H9 (cell line): ENCODE results near the gene CLN3. TPM values are rescaled to one million over a fixed set of nuclear protein-coding genes. Genes with fewer than 3 reads are reported as not detected.

ENCODE experiments used
- DNase-seq: peaks from one replicate; pipeline ENCODE4 v3.0.0-alpha.2; 2017
- H2AFZ ChIP-seq: one replicate; pipeline ENCODE4 v1.6.1; 2013; ENCODE audit warnings: mild to moderate bottlenecking, low read length, control low read depth, moderate library complexity
- H2AK5ac ChIP-seq: 2 replicates; pipeline ENCODE4 v1.6.1; 2013; ENCODE audit warnings: low read length, control low read depth, mixed read lengths; ENCODE audit not compliant: insufficient read length
- H2BK120ac ChIP-seq: one replicate; pipeline ENCODE4 v1.6.1; 2013; ENCODE audit warnings: low read depth, mild to moderate bottlenecking, low read length, control low read depth, inconsistent platforms; ENCODE audit not compliant: poor library complexity, severe bottlenecking
- H2BK12ac ChIP-seq: 2 replicates; pipeline ENCODE4 v1.6.1; 2013; ENCODE audit warnings: low read length, control low read depth, mixed read lengths, low read depth; ENCODE audit not compliant: insufficient read length
- H2BK15ac ChIP-seq: 2 replicates; pipeline ENCODE4 v1.6.1; 2013; ENCODE audit warnings: low read depth, low read length, control low read depth
- H2BK20ac ChIP-seq: one replicate; pipeline ENCODE4 v1.6.1; 2013; ENCODE audit warnings: low read depth, mild to moderate bottlenecking, low read length, control low read depth, inconsistent platforms; ENCODE audit not compliant: poor library complexity, severe bottlenecking
- H2BK5ac ChIP-seq: 2 replicates; pipeline ENCODE4 v1.6.1; 2013; ENCODE audit warnings: low read length, control low read depth, mixed read lengths; ENCODE audit not compliant: insufficient read length
- H3K14ac ChIP-seq: 2 replicates; pipeline ENCODE4 v1.6.1; 2013; ENCODE audit warnings: low read length, control low read depth; ENCODE audit not compliant: insufficient read depth
- H3K18ac ChIP-seq: 2 replicates; pipeline ENCODE4 v1.6.1; 2013; ENCODE audit warnings: low read depth, mild to moderate bottlenecking, mixed read lengths, low read length, control low read depth; ENCODE audit not compliant: insufficient read length
- H3K23ac ChIP-seq: 2 replicates; pipeline ENCODE4 v1.6.1; 2013; ENCODE audit warnings: low read length, control low read depth, mixed read lengths, low read depth; ENCODE audit not compliant: insufficient read length
- H3K23me2 ChIP-seq: 2 replicates; pipeline ENCODE4 v1.6.1; 2013; ENCODE audit warnings: low read depth, mild to moderate bottlenecking, mixed read lengths, low read length, control low read depth; ENCODE audit not compliant: insufficient read length, poor library complexity, severe bottlenecking
- H3K27ac ChIP-seq: 2 replicates; pipeline ENCODE4 v1.5.1; 2013; ENCODE audit warnings: low read length, control low read depth, mixed read lengths, low read depth; ENCODE audit not compliant: insufficient read length
- H3K27me3 ChIP-seq: 2 replicates; pipeline ENCODE4 v1.6.1; 2013; ENCODE audit warnings: low read length, control low read depth, inconsistent platforms; ENCODE audit not compliant: insufficient read depth
- H3K4ac ChIP-seq: 2 replicates; pipeline ENCODE4 v1.6.1; 2013; ENCODE audit warnings: low read depth, mild to moderate bottlenecking, control low read depth, inconsistent platforms, low read length, moderate library complexity
- H3K4me1 ChIP-seq: 2 replicates; pipeline ENCODE4 v1.6.1; 2013; ENCODE audit warnings: low read length, control low read depth, inconsistent platforms; ENCODE audit not compliant: insufficient read depth
- H3K4me2 ChIP-seq: 2 replicates; pipeline ENCODE4 v1.6.1; 2013; ENCODE audit warnings: low read length, control low read depth, mixed read lengths; ENCODE audit not compliant: insufficient read length, insufficient read depth
- H3K56ac ChIP-seq: 2 replicates; pipeline ENCODE4 v1.6.1; 2013; ENCODE audit warnings: low read depth, mild to moderate bottlenecking, mixed read lengths, low read length, control low read depth; ENCODE audit not compliant: insufficient read length
- H3K79me1 ChIP-seq: 2 replicates; pipeline ENCODE4 v1.6.1; 2013; ENCODE audit warnings: low read depth, mild to moderate bottlenecking, moderate library complexity, low read length, control low read depth, inconsistent platforms; ENCODE audit not compliant: insufficient read depth, poor library complexity, severe bottlenecking
- H3K79me2 ChIP-seq: 2 replicates; pipeline ENCODE4 v1.6.1; 2013; ENCODE audit warnings: low read length, control low read depth, inconsistent platforms; ENCODE audit not compliant: insufficient read depth
- H3K9ac ChIP-seq: 2 replicates; pipeline ENCODE4 v1.6.1; 2013; ENCODE audit warnings: low read length, control low read depth, mixed read lengths; ENCODE audit not compliant: insufficient read length; ENCODE audit errors: extremely low read depth
- H3K9me3 ChIP-seq: one replicate; pipeline ENCODE4 v1.6.1; 2013; ENCODE audit warnings: low read depth, low read length, inconsistent platforms; ENCODE audit not compliant: control insufficient read depth
- H3T11ph ChIP-seq: one replicate; pipeline ENCODE4 v1.6.1; 2013; ENCODE audit warnings: mild to moderate bottlenecking, low read length, control low read depth, inconsistent platforms
- H4K20me1 ChIP-seq: one replicate; pipeline ENCODE4 v1.6.1; 2013; ENCODE audit not compliant: control insufficient read depth, insufficient read length, insufficient read depth
- H4K5ac ChIP-seq: 2 replicates; pipeline ENCODE4 v1.6.1; 2013; ENCODE audit warnings: low read depth, mild to moderate bottlenecking, mixed read lengths, low read length, control low read depth; ENCODE audit not compliant: insufficient read length
- H4K8ac ChIP-seq: replicated peaks from 2 replicates; pipeline ENCODE4 v1.6.1; 2013; ENCODE audit warnings: low read length, control low read depth, mixed read lengths, low read depth; ENCODE audit not compliant: insufficient read length
- H4K91ac ChIP-seq: 2 replicates; pipeline ENCODE4 v1.6.1; 2013; ENCODE audit warnings: low read depth, mild to moderate bottlenecking, moderate library complexity, mixed read lengths, low read length, control low read depth; ENCODE audit not compliant: insufficient read length
- H3K27ac Mint-ChIP-seq, 3 experiments: 2 replicates in 2 of 3; 3 replicates in 1 of 3; pipeline ENCODE4 v1.8.0; 2020 to 2021; ENCODE audit warnings: mixed read lengths in 3 of 3, mild to moderate bottlenecking in 1 of 3, moderate library complexity in 1 of 3
- H3K27me3 Mint-ChIP-seq: 2 replicates; pipeline ENCODE4 v1.8.0; 2021; ENCODE audit warnings: low read depth, mild to moderate bottlenecking, moderate library complexity, mixed read lengths
- H3K36me3 Mint-ChIP-seq, 3 experiments: 2 replicates in 2 of 3; 3 replicates in 1 of 3; pipeline ENCODE4 v1.8.0; 2020 to 2021; ENCODE audit warnings: low read depth in 3 of 3, mixed read lengths in 3 of 3; ENCODE audit not compliant: insufficient read depth in 1 of 3
- H3K4me1 Mint-ChIP-seq, 2 experiments: 2 replicates each; pipeline ENCODE4 v1.8.0; 2020; ENCODE audit warnings: mixed read lengths in 2 of 2
- H3K4me3 Mint-ChIP-seq, 2 experiments: 2 replicates in 1 of 2; 3 replicates in 1 of 2; pipeline ENCODE4 v1.8.0; 2020 to 2021; ENCODE audit warnings: mild to moderate bottlenecking in 2 of 2, mixed read lengths in 2 of 2, moderate library complexity in 1 of 2
- H3K9me3 Mint-ChIP-seq, 2 experiments: 2 replicates in 1 of 2; 3 replicates in 1 of 2; pipeline ENCODE4 v1.8.0; 2020; ENCODE audit warnings: mild to moderate bottlenecking in 2 of 2, mixed read lengths in 2 of 2, moderate library complexity in 1 of 2
- CTCF ChIP-seq: fragments of 200-600 bp; sonication (generic); conservative IDR thresholded peaks from 3 replicates; pipeline ENCODE4 v1.8.0; 2021; ENCODE audit warnings: antibody characterized with exemption, mild to moderate bottlenecking
- WGBS: extraction: QIAGEN DNeasy Blood & Tissue Kit; methylation state at CpG from one replicate; pipeline ENCODE4 v1.1.7; 2013; ENCODE audit warnings: missing lambda C conversion rate, low lambda C conversion rate, mixed read lengths; ENCODE audit not compliant: insufficient read length; ENCODE audit errors: extremely low coverage; 5-methylcytosine and 5-hydroxymethylcytosine counted together
- total RNA-seq: library from RNA; stranded (reverse); gene quantifications from 2 replicates; pipeline ENCODE4 v1.2.1, GENCODE V29; 2021

CLN3 gene
- total RNA-seq, 1 experiment from 2014 or later: 21.4 TPM

- Histone ChIP-seq H3K9ac (no peak overlapping the region), H3K9me3 (no peaks in the 10 kb centered on the region), H3T11ph (no peak overlapping the region), H3K4me2 (no peak overlapping the region), H3K79me1 (no peaks in the 10 kb centered on the region), H2BK20ac (no peak overlapping the region), H4K8ac (no peak overlapping the region), H2BK5ac (no peak overlapping the region), H3K56ac (no peak overlapping the region), H3K23me2 (no peaks in the 10 kb centered on the region), H4K5ac (no peak overlapping the region), H3K27ac (no peak overlapping the region), H2AFZ (no peak overlapping the region), H3K79me2 (no peaks in the 10 kb centered on the region), H2AK5ac (no peak overlapping the region), H2BK120ac (no peak overlapping the region), H2BK12ac (no peak overlapping the region), H3K27me3 (no peaks in the 10 kb centered on the region), H3K18ac (no peak overlapping the region), H3K4me1 (no peaks in the 10 kb centered on the region), H2BK15ac (no peak overlapping the region), H3K4ac (no peak overlapping the region), H4K20me1 (no peaks in the 10 kb centered on the region), H4K91ac (no peak overlapping the region), H3K23ac (no peak overlapping the region), H3K14ac (no peak overlapping the region)
- Mint-ChIP-seq H3K27ac (no peak overlapping the region), H3K27me3 (peaks cover 3% of the 10 kb centered on the region; the same call in 1 of the 2 replicates), H3K36me3 (no peaks in the 10 kb centered on the region), H3K4me3 (no peak overlapping the region), H3K9me3 (no peaks in the 10 kb centered on the region; a peak in 1 of 5 replicates), H3K4me1 (peaks cover 6 to 10% of the 10 kb centered on the region in 2 experiments; a peak in 3 of 4 replicates)
- no CpG with 5 or more reads among the region's 5 CpGs for WGBS
- no peak for DNase-seq
- TF ChIP-seq CTCF: no peak
Observed at GRCh38 chr16:28532940-28533647, 41.2 kb upstream of the CLN3 start.
